ENCODE data around the gene EPSTI1.

The EPSTI1 gene

GRCh38 chr13:42985312-42986175, 6.5 kb downstream of the EPSTI1 start:
- Histone ChIP-seq H3K9ac (ENCODE audit: low read length) (no peak overlapping the region), H2AFZ (ENCODE audit: low read length) (no peak overlapping the region), H3K27ac (ENCODE audit: low read depth, low read length, poor library complexity, severe bottlenecking) (no peak overlapping the region), H3K9me2 (ENCODE audit: low read depth, low read length) (no peaks in the 10 kb centered on the region), H4K20me1 (ENCODE audit: insufficient read depth, low read length) (no peaks in the 10 kb centered on the region), H3K79me2 (ENCODE audit: insufficient read depth, low read length) (no peaks in the 10 kb centered on the region), H3K4me1 (ENCODE audit: insufficient read depth, low read length, severe bottlenecking) (peaks cover 6% of the 10 kb centered on the region), H3K9me3 (ENCODE audit: low read length) (peaks cover 5% of the 10 kb centered on the region; the same call in 1 of the 2 replicates), H3F3A (ENCODE audit: insufficient read depth, low read length) (no peaks in the 10 kb centered on the region), H3K4me2 (ENCODE audit: low read length) (no peak overlapping the region), H3K36me3 (ENCODE audit: insufficient read depth, low read length) (no peaks in the 10 kb centered on the region), H3K4me3 (ENCODE audit: low read depth, low read length, poor library complexity, severe bottlenecking) (no peak overlapping the region), H3K27me3 (ENCODE audit: insufficient read depth, low read length) (no peaks in the 10 kb centered on the region)
- TF ChIP-seq, protein P1, sequence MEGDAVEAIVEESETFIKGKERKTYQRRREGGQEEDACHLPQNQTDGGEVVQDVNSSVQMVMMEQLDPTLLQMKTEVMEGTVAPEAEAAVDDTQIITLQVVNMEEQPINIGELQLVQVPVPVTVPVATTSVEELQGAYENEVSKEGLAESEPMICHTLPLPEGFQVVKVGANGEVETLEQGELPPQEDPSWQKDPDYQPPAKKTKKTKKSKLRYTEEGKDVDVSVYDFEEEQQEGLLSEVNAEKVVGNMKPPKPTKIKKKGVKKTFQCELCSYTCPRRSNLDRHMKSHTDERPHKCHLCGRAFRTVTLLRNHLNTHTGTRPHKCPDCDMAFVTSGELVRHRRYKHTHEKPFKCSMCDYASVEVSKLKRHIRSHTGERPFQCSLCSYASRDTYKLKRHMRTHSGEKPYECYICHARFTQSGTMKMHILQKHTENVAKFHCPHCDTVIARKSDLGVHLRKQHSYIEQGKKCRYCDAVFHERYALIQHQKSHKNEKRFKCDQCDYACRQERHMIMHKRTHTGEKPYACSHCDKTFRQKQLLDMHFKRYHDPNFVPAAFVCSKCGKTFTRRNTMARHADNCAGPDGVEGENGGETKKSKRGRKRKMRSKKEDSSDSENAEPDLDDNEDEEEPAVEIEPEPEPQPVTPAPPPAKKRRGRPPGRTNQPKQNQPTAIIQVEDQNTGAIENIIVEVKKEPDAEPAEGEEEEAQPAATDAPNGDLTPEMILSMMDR (IDR thresholded peaks at IDR 0.05; ENCODE audit: low read length), result no peak
- TF ChIP-seq EZH2 (IDR thresholded peaks at IDR 0.05; ENCODE audit: borderline replicate concordance, low read length), result no peak

- Histone ChIP-seq H3K4me3 (ENCODE audit: low read depth, low read length, poor library complexity, severe bottlenecking) (no peak overlapping the region), H3F3A (ENCODE audit: insufficient read depth, low read length) (no peaks in the 10 kb centered on the region), H3K9me3 (ENCODE audit: low read length) (peaks cover 8% of the 10 kb centered on the region), H2AFZ (ENCODE audit: low read length) (no peak overlapping the region), H3K27me3 (ENCODE audit: insufficient read depth, low read length) (no peaks in the 10 kb centered on the region), H3K27ac (ENCODE audit: low read depth, low read length, poor library complexity, severe bottlenecking) (no peak overlapping the region), H3K9me2 (ENCODE audit: low read depth, low read length) (no peaks in the 10 kb centered on the region), H4K20me1 (ENCODE audit: insufficient read depth, low read length) (no peaks in the 10 kb centered on the region), H3K4me1 (ENCODE audit: insufficient read depth, low read length, severe bottlenecking) (no peaks in the 10 kb centered on the region), H3K9ac (ENCODE audit: low read length) (no peak overlapping the region), H3K4me2 (ENCODE audit: low read length) (no peak overlapping the region), H3K36me3 (ENCODE audit: insufficient read depth, low read length) (no peaks in the 10 kb centered on the region), H3K79me2 (ENCODE audit: insufficient read depth, low read length) (no peaks in the 10 kb centered on the region)
- no peak for TF ChIP-seq EZH2 (IDR thresholded peaks at IDR 0.05; ENCODE audit: borderline replicate concordance, low read length)
- TF ChIP-seq, protein P1 (IDR thresholded peaks at IDR 0.05; ENCODE audit: low read length), result no peak
Observed at GRCh38 chr13:42984691-42985090, 7.3 kb downstream of the EPSTI1 start.

- Histone ChIP-seq H3F3A (ENCODE audit: insufficient read depth, low read length) (no peaks in the 10 kb centered on the region), H3K79me2 (ENCODE audit: insufficient read depth, low read length) (no peaks in the 10 kb centered on the region), H3K36me3 (ENCODE audit: insufficient read depth, low read length) (no peaks in the 10 kb centered on the region), H3K9me2 (ENCODE audit: low read depth, low read length) (no peaks in the 10 kb centered on the region), H2AFZ (ENCODE audit: low read length) (no peak overlapping the region), H3K9ac (ENCODE audit: low read length) (no peak overlapping the region), H3K9me3 (ENCODE audit: low read length) (peaks cover 8% of the 10 kb centered on the region), H3K4me3 (ENCODE audit: low read depth, low read length, poor library complexity, severe bottlenecking) (no peak overlapping the region), H3K4me1 (ENCODE audit: insufficient read depth, low read length, severe bottlenecking) (no peaks in the 10 kb centered on the region), H4K20me1 (ENCODE audit: insufficient read depth, low read length) (no peaks in the 10 kb centered on the region), H3K27ac (ENCODE audit: low read depth, low read length, poor library complexity, severe bottlenecking) (no peak overlapping the region), H3K27me3 (ENCODE audit: insufficient read depth, low read length) (no peaks in the 10 kb centered on the region), H3K4me2 (ENCODE audit: low read length) (no peak overlapping the region)
- no peak for TF ChIP-seq EZH2 (IDR thresholded peaks at IDR 0.05; ENCODE audit: borderline replicate concordance, low read length)
- TF ChIP-seq, protein P1 (IDR thresholded peaks at IDR 0.05; ENCODE audit: low read length), result no peak
Observed at GRCh38 chr13:42984026-42984425, 8.0 kb downstream of the EPSTI1 start.
